ENCODE results near the gene C5. TPM values are rescaled to one million over a fixed set of nuclear protein-coding genes. Genes with fewer than 3 reads are reported as not detected.

The C5 gene
- total and polyA plus RNA-seq, 9 of the 15 experiments (the other 6 are each of a cell fraction or from before 2014, with no cell fraction given): 0.08 to 0.91 (median 0.42) TPM

DNA sequence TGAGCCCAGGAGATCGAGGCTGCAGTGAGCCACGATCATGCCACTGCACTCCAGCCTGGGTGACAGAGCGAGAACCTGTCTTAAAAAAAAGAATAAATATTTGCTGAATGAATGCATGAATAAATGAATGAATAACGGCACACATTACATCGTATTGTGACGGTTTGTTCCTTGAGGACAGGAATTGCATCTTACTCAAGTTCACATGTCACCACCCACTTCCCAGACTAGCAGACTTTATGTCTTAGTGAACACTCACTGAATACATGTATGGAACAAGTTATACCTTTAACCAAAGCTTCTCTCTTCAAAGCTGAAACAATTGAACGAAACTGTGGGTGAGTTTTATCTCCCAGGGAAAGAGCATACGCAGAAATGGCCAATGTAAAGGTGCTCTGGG is 70.3 kb downstream of the C5 start:
- no peaks in the 10 kb centered on the region for H3K9me3 ChIP-seq (replicated peaks; ENCODE audit: control insufficient read depth, insufficient read depth, low read depth, low read length)
- peak; percentile 26 for ATAC-seq
- H3K36me3 ChIP-seq (ENCODE audit: control insufficient read depth, insufficient read depth, low read length): no peaks in the 10 kb centered on the region; the same call in 2 of the 3 replicates
- peaks cover 0 to 12% of the 10 kb centered on the region in 2 experiments; a peak in 3 of 5 replicates for H3K4me1 ChIP-seq (replicated peaks in 1 of 2; ENCODE audit: control insufficient read depth in 2 of 2, insufficient read depth in 2 of 2, low read length in 2 of 2)
- no peaks in the 10 kb centered on the region for H3K79me2 ChIP-seq (ENCODE audit: control insufficient read depth, insufficient read depth, low read length)
- H2AFZ ChIP-seq (ENCODE audit: low read depth, low read length): peak overlapping the region; percentile 97
- H3K9ac ChIP-seq (ENCODE audit: insufficient read depth in 1 of 2, low read depth in 2 of 2, low read length in 2 of 2): peak overlapping the region in 1 of 2 experiments; percentile 55; a peak in 2 of 4 replicates
- TF ChIP-seq RB1 (IDR thresholded peaks at IDR 0.05; ENCODE audit: low read depth) (no peak), ATF1 (CRISPR knock-in tag; IDR thresholded peaks at IDR 0.05) (no peak), ATF1 (tag; IDR thresholded peaks at IDR 0.05) (no peak), ZNF24 (IDR thresholded peaks at IDR 0.05) (peak; percentile 87)
- intact Hi-C loops (cut with micrococcal nuclease): loop anchor here (5.0 to 10.0 kb wide), 6 partner anchors 137 to 415 kb away; partner anchors contain the start of gene PSMD5
- CTCF ChIA-PET (ENCODE audit: low intra/inter-chr PET ratio): no interaction called here
- no peak overlapping the region for H3K27ac ChIP-seq (ENCODE audit: extremely low read depth, low read depth, low read length)
- peak overlapping the region; percentile 3; the same call in 1 of the 2 replicates for H3K4me3 ChIP-seq
- DNase-seq (ENCODE audit: extremely low read depth in 1 of 4, low spot score in 3 of 4): no peak
- no TSS peak for BruUV-seq (replicated peaks)
- 34% methylated on average over 8 of the region's 8 CpGs for WGBS (ENCODE audit: insufficient coverage, low coverage, missing lambda C conversion rate)
- H3K27me3 ChIP-seq (ENCODE audit: control insufficient read depth in 2 of 2, insufficient read depth in 2 of 2, low read length in 2 of 2): no peaks in the 10 kb centered on the region
- H3K4me2 ChIP-seq (ENCODE audit: insufficient read depth, low read length): peak overlapping the region; percentile 80
- FAIRE-seq: peak; percentile 59
- H4K20me1 ChIP-seq (replicated peaks; ENCODE audit: control insufficient read depth, insufficient read depth, low read length): no peaks in the 10 kb centered on the region
- in situ Hi-C loops (cut with MboI): no loop called here
- POLR2A ChIA-PET: interaction anchor here (1.4 kb wide), 1 partner anchor 10 kb away, joined by 3 read pairs; no protein-coding TSS in a partner anchor
- H3K9me1 ChIP-seq (ENCODE audit: control insufficient read depth, insufficient read depth, low read length): no peaks in the 10 kb centered on the region

GRCh38 chr9:120978987-120979386 is 71.1 kb downstream of the C5 start:
- no peak for FAIRE-seq
- 31% methylated on average over 3 of the region's 3 CpGs for WGBS (ENCODE audit: insufficient coverage, low coverage, missing lambda C conversion rate)
- POLR2A ChIA-PET: interaction anchor here (0.6 kb wide), 2 partner anchors 95 to 513 kb away, joined by 3 to 4 read pairs; no protein-coding TSS in a partner anchor
- TF ChIP-seq TFE3 (CRISPR knock-in tag; IDR thresholded peaks at IDR 0.05): no peak
- TF ChIP-seq XRCC3 (IDR thresholded peaks at IDR 0.05): no peak
- no peak for TF ChIP-seq HMBOX1 (IDR thresholded peaks at IDR 0.05)
- TF ChIP-seq DMBX1 (CRISPR knock-in tag; IDR thresholded peaks at IDR 0.05; ENCODE audit: borderline replicate concordance): no peak
- TF ChIP-seq KHSRP (IDR thresholded peaks at IDR 0.05): no peak
- TF ChIP-seq BCOR (IDR thresholded peaks at IDR 0.05): peak; percentile 59; the same call in 1 of the 2 replicates
- no peak for TF ChIP-seq BCLAF1 (IDR thresholded peaks at IDR 0.05; ENCODE audit: borderline replicate concordance in 1 of 2, control insufficient read depth in 1 of 2, low read depth in 2 of 2, low read length in 1 of 2)

More at GRCh38 chr9:120978987-120979386, 71.1 kb downstream of the C5 start:
- H3K27ac ChIP-seq (ENCODE audit: extremely low read depth, low read depth, low read length): no peak overlapping the region
- no TSS peak for BruUV-seq (replicated peaks)
- peaks cover 0 to 12% of the 10 kb centered on the region in 2 experiments; a peak in 3 of 5 replicates for H3K4me1 ChIP-seq (replicated peaks in 1 of 2; ENCODE audit: control insufficient read depth in 2 of 2, insufficient read depth in 2 of 2, low read length in 2 of 2)
- no peak overlapping the region for H3K4me2 ChIP-seq (ENCODE audit: insufficient read depth, low read length)
- ATAC-seq (no peak), DNase-seq (ENCODE audit: extremely low read depth in 1 of 4, low spot score in 3 of 4) (no peak)
- no peaks in the 10 kb centered on the region for H3K27me3 ChIP-seq (ENCODE audit: control insufficient read depth in 2 of 2, insufficient read depth in 2 of 2, low read length in 2 of 2)
- no peaks in the 10 kb centered on the region for H3K79me2 ChIP-seq (ENCODE audit: control insufficient read depth, insufficient read depth, low read length)
- no peak overlapping the region for H3K9ac ChIP-seq (ENCODE audit: insufficient read depth in 1 of 2, low read depth in 2 of 2, low read length in 2 of 2)
- H3K9me1 ChIP-seq (ENCODE audit: control insufficient read depth, insufficient read depth, low read length): no peaks in the 10 kb centered on the region
- H3K9me3 ChIP-seq (replicated peaks; ENCODE audit: control insufficient read depth, insufficient read depth, low read depth, low read length): no peaks in the 10 kb centered on the region
- in situ Hi-C loops (cut with MboI) (no loop called here), intact Hi-C loops (cut with micrococcal nuclease) (no loop called here)
- no peaks in the 10 kb centered on the region; the same call in 2 of the 3 replicates for H3K36me3 ChIP-seq (ENCODE audit: control insufficient read depth, insufficient read depth, low read length)
- no peaks in the 10 kb centered on the region for H4K20me1 ChIP-seq (replicated peaks; ENCODE audit: control insufficient read depth, insufficient read depth, low read length)
- peak overlapping the region; percentile 31; the same call in 1 of the 2 replicates for H2AFZ ChIP-seq (ENCODE audit: low read depth, low read length)
- no peak overlapping the region for H3K4me3 ChIP-seq
- CTCF ChIA-PET (ENCODE audit: low intra/inter-chr PET ratio): no interaction called here
